Measurements from ENCODE around the gene ANKRD52.

DNA sequence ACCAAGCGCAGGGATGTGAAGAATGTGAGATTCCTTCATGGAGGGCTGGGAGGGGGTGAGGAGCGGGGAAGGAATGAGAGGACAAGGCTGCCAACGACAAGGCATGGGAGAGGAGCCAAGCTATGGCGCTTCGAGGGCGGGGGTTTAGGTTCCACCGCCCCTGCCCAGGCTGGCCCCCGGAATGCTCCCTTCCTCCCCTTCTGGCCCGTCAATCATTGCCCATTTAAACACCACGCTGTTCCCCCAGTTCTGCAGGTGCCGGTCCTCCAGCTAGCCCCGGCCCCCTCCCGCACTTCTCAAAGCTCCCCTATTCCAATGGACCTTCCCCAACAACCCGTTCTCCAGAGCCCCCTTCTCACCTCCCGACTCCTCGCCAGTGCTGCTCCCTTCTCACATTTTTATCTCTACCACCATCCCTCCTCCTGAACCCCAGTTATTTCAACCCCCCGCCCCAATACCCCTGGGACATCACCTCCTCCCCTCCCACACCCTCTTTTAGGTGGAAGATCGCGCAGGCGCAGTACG lies 36.9 kb downstream of the ANKRD52 start:
- no peak for TF ChIP-seq EZH2 (IDR thresholded peaks at IDR 0.05; ENCODE audit: low read depth, low read length, severe bottlenecking)
- TF ChIP-seq, protein P1, sequence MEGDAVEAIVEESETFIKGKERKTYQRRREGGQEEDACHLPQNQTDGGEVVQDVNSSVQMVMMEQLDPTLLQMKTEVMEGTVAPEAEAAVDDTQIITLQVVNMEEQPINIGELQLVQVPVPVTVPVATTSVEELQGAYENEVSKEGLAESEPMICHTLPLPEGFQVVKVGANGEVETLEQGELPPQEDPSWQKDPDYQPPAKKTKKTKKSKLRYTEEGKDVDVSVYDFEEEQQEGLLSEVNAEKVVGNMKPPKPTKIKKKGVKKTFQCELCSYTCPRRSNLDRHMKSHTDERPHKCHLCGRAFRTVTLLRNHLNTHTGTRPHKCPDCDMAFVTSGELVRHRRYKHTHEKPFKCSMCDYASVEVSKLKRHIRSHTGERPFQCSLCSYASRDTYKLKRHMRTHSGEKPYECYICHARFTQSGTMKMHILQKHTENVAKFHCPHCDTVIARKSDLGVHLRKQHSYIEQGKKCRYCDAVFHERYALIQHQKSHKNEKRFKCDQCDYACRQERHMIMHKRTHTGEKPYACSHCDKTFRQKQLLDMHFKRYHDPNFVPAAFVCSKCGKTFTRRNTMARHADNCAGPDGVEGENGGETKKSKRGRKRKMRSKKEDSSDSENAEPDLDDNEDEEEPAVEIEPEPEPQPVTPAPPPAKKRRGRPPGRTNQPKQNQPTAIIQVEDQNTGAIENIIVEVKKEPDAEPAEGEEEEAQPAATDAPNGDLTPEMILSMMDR (IDR thresholded peaks at IDR 0.05; ENCODE audit: control extremely low read depth in 1 of 3, insufficient read depth in 1 of 3, low read depth in 1 of 3, low read length in 3 of 3): no peak
- no peak for TF ChIP-seq SP1 (IDR thresholded peaks at IDR 0.05; ENCODE audit: low read depth, low read length)
- no peak for TF ChIP-seq TAF1 (IDR thresholded peaks at IDR 0.05; ENCODE audit: low read depth, low read length)

Measured in H1 (cell line).